Right ventricle myocardium superior (tissue), 1 donor: ENCODE data around the gene TOMM20L. TPM values are rescaled to one million over a fixed set of nuclear protein-coding genes. Genes with fewer than 3 reads are reported as not detected.
"Not testable (repeated sequence)": the region's sequence is repeated elsewhere in the genome, so short reads cannot be mapped to it uniquely, and the experiment has no call there.

Experiments
- ATAC-seq: fragments of 200-7000 bp; cut with Tn5 transposase; one replicate; pipeline ENCODE4 v1.9.1; 2020; ENCODE audit warnings: mild to moderate bottlenecking; ENCODE audit not compliant: poor library complexity
- DNase-seq: peaks from one replicate; pipeline ENCODE4 v3.0.0-alpha.2; 2020
- intact Hi-C: fragments of 100-400 bp; cut with DNase I; formaldehyde crosslinking; loops from one replicate; pipeline ENCODE4 v1.11.2; 2022
- long read RNA-seq: library from polyadenylated mRNA; unstranded; transcript quantifications from one replicate; pipeline ENCODE4 v2.0.0, GENCODE V29; 2021
- total RNA-seq: library from RNA; stranded (reverse); fragmentation: NEBNext Ultra II Directional; extraction: Animal tissue kit (Norgen Biotek cat#: 25700); gene quantifications from one replicate; pipeline ENCODE4 v1.2.1, GENCODE V29; 2021
- donor health status: DM: no; HTN: yes; CAD: no; lungs with severe emphysema.

Gene TOMM20L
- total RNA-seq, result not detected
- long read RNA-seq, result 0 reads

DNA sequence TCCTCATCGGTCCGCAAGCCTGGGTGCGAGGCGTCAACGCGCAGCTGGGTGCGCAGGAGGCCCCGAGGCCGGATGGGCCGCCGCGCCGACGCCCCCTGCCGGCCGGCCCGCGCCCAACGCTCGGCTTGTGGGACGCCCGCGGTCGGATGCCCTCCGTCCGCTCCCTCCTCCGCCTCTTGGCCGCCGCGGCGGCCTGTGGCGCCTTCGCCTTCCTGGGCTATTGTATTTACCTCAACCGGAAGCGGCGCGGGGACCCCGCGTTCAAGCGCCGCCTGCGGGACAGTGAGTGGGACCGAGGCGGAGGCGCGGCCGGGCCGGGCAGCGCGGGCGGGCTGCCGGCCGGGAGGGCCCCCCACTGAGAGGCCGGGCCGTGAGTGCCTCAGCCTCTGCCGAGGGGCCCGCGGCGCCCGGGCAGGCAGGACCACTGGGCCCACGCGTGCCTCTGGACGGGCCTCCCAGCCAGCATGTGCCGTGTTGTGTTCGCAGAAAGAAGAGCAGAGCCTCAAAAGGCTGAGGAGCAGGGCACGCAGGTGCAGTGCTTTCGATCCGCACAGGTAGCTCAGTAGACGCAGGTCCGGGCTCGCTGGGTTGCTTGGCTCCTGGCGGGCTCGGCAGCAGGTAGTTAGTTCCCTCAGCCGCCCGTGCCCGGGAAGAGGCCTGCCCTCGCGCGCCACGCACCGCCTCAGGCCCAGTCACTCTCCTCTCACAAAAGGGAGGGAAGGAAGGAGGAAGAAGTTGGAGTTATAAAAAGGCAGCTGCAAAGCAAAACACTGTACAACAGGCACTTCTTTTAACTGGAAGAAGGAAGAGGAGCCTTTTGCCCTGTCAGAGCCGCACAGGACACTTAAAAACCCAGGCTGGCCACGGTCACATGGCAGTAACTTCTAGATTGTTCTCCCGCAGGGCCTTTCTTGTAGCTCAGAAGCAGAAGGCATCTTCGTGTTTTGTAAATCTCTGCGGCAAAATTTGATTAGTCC is at the start of gene TOMM20L:
TOMM20L (plus strand) TSS at position 119 of the 977 bp plus-strand sequence; CDS start at position 147, 28 bp downstream.
- intact Hi-C loops, result no loop called here
- peak; percentile 98 for ATAC-seq

DNA sequence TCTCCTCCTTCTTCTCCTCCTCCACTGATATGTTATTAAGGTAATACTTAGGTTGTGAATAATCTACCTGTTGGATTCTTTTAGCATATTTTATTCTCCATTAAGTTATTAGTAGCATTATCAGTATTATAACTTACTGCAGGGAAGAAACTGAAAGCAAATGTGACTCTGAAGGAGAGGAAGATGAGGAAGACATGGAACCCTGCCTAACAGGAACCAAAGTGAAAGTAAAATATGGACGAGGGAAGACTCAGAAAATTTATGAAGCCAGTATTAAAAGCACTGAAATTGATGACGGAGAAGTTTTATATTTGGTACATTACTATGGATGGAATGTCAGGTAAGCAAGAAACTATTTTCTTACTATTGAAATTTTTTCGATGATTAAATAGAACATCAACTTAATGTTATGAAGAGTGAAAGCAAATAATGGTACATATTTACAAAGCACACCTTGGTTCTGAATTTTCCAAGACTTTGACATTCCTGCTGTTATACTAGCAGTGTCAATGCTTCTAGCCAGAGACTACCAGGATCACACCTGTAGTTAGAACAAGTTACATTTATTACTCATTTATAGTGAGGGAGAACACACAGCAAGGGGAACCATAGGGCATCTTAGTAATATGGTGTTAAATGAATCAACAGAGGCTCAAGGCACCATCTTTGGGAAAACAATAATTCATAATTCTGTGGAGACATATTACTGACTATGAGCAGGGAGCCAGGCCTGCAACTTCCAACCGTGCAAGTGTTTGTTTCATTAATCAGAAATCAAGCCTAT is 42.0 kb upstream of the TOMM20L start:
- ATAC-seq (no peak), DNase-seq (no peak)
- intact Hi-C loops, result no loop called here

More for the DNA sequence above, at the start of gene TOMM20L:
- DNase-seq, result peak; percentile 87

DNA sequence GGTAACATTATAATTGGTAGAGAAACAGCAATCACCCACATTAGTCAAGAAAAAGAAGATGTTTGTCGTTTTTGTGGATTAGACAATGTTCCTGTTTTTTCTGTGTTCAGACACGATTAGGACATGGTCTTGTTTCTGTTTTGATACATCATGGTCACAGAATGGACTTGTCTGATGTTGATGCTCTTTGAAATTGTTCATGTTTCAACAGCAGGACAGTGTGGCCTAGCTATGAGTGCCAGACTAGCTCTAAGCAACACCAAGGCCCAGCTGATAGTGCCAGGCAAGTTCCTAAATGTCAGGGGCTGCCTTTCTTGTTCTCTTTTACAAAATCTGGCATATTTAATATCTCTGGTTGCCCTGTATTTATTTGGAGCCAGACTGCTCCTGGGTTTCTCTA is 40.9 kb upstream of the TOMM20L start:
- no peak for DNase-seq
- intact Hi-C loops, result no loop called here
- ATAC-seq, result no peak

DNA sequence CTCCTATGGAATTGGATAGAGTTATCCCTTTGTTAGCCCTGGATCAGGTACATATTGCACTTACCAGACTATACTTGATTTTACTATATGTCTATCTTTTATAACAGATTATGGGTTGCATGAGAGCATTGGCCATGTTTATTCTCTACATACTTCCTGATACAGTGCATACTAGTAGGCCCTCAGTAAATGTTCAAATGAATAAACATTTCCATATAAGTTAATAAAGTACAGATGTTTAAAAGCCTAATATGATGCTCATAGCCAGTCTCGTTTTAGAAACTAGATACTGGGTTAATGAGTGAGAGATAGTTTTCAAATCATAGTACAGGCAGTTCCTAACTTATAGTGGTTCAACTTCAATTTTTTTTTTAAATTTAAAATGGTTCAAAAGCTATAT is 39.5 kb upstream of the TOMM20L start:
- ATAC-seq, result no peak
- no peak for DNase-seq
- intact Hi-C loops, result no loop called here

DNA sequence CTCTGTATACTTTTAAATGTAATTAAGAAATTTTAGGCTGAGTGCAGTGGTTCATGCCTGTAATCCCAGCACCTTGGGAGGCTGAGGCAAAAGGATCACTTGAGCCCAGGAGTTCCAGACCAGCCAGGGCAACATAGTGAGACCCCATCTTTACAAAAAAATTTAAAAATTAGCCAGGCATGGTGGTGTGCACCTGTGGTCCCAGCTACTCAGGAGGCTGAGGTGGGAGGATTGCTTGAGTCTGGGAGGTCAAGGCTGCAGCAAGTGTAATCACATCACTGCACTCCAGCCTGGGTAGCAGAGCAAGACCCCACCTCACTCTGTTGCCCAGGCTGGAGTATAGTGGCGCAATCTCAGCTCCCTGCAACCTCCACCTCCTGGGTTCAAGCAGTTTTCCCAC is 33.5 kb upstream of the TOMM20L start:
- DNase-seq, intact Hi-C loops, ATAC-seq: not testable (repeated sequence)

DNA sequence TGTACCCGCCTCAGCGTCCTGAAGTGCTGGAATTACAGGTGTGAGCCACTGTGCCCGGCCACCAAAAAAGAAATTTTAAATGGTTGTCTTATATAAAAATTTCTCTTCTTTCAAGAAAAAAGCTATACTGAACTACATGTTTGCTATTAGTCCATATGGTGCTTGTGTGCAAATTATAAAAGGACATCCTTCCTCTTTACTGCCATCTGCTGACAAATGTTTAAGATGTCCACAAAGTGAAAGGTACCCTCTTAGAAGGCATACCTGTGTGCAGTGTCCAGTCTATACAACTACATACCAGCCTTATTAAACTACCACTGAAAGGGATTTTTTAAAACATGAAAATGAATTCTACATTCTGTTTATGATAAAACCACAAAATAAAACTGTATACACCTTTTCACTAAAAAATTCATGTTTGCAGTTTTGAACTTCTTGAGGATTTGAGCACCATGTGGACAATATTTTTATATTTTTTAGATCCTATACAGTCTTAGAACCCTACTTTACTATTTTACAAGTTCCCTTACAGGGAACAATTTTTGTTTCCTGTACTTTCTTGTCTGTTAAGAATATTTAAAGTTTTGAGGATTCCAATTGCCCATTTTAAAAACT is 32.8 kb upstream of the TOMM20L start:
- peak; percentile 53 for ATAC-seq
- intact Hi-C loops, result no loop called here
- DNase-seq, result no peak

DNA sequence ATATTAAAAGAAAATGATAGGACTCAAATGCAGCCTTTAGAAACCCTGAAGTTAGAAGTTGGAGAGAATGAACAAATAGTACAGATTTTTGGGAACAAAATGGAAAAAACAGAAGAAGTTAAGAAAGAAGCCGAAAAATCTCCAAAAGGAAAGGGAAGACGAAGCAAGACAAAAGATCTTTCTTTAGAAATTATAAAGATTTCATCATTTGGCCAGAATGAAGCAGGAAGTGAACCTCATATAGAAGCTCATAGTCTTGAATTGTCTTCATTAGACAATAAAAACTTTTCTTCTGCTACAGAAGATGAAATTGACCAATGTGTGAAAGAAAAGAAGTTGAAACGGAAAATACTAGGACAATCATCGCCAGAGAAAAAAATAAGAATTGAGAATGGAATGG is 31.4 kb upstream of the TOMM20L start:
- DNase-seq (no peak), ATAC-seq (no peak)
- intact Hi-C loops, result no loop called here

DNA sequence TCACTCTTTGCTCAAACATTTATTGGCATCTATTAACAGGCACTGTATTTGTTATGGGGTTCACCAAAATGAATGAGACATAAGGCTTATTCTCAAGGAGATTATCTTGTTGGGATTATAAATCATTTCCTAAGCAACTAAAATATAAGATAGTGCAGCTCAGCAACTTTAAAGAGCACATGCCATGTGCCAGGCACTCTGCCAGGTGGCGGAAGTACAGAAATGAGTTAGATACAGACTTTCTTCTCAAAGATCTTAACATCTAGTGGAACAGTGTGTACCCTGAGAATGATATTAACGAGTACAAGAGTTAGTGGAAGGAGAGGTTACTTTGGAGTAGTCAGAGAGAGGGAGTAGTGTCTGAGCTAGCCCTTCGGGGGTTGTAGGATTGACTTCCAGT is 28.4 kb upstream of the TOMM20L start:
- ATAC-seq, result no peak
- intact Hi-C loops, result no loop called here
- no peak for DNase-seq

DNA sequence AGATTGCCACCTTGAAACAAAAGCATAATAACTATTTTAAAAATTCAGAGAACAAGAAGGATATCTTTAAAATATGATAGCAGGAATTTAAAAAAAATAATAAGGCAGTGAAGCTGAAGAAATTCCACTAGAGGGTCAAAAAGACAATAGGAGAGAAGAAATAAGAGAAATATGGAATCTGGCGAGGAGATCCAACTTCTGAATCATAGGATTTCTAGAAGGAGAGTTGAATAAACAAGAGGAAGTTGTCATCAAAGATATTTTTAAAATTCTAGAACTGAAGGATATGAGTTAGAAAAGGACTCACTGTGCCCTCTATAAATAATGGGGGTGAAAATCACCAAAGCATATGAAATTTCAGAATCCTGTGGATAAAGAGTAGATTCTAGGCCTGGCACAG is 26.8 kb upstream of the TOMM20L start:
- ATAC-seq (no peak), DNase-seq (no peak)
- intact Hi-C loops, result no loop called here

DNA sequence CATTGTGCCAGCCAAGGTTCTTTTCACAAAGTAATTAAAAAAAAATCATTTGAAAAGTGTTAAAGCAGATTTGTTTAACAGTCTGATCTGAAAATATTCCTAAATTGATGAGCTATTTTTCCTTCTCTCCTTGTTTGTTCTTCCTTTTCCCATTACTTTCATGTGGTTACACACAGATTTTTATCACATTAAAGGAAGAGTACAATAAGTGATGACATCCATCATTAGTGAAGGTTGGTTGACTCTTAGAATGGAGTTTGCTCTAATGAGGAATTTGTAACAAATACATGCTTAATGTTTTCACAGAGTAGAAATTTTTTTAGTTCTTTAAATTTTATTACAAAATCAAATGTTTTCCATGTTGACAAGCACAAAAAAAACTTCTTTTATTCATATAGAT is 18.9 kb upstream of the TOMM20L start:
- ATAC-seq, result no peak
- DNase-seq, result no peak
- intact Hi-C loops, result no loop called here

DNA sequence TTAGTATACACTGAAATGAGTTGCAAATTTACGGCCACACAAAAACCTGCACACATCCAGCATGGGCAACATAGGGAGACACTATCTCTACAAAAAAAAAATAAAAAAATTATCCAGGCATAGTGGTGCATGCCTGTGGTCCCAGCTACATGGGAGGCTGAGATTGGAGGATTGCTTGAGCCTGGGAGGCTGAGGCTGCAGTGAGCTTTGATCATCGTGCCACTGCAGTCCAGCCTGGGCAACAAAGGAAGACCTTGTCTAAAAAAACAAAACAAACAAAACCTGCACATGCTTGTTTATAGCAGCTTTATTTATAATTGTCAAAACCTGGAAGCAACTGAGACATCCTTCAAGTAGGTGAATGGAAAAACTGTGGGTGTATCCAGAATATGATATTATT is 4.9 kb upstream of the TOMM20L start:
- intact Hi-C loops, result no loop called here
- no peak for ATAC-seq
- no peak for DNase-seq

DNA sequence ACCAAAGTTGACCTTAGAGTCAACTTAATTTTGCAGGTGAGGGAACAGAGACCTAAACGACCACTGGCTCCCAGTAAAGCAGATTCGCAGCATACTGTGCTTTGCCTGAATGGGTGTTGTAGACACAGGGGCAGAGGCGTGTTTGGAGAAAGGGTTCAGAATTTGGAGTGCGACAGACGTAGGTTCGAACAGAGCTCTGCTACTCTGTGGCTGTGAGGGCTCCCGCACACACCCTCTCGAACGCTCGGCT is 243 bp upstream of the TOMM20L start:
- DNase-seq, result no peak
- no peak for ATAC-seq
- intact Hi-C loops, result no loop called here

DNA sequence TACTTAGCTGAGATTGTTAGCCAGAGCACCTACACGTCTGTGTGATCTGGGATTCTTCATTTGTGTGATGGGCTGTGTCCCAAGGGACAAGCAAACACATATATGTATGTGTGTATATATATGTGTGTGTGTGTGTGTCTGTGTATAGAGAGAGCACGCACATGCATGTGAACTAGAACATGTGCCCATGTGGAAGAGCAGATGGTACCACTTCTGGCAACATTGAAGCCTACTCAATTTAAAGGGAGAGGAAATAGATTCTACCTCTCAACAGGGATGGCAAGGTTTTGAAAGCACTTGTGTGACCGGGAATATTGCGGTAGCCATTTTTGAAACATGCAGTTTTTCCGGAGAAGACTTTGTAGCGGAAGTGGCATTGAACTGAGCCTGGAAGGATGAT is 1.4 kb downstream of the TOMM20L start:
- intact Hi-C loops, result no loop called here
- DNase-seq (no peak), ATAC-seq (no peak)

DNA sequence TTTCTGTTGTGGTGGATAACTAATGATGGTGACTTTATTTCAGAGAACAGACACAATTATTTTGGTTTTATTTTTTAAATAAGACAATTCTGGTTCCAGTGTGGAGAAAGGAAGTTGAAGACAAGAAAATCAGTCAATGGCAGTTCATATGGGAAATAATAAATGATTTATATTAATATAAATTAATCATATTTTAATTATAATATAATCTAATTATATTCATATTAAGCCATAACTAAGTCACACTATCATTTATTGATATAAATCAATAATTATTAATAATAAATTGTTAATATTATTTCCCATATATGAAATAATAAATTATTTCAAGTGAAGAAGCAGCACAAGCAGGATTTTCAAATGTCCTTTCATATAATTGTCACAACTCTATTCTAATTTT is 2.8 kb downstream of the TOMM20L start:
- intact Hi-C loops, result no loop called here
- no peak for DNase-seq
- no peak for ATAC-seq

DNA sequence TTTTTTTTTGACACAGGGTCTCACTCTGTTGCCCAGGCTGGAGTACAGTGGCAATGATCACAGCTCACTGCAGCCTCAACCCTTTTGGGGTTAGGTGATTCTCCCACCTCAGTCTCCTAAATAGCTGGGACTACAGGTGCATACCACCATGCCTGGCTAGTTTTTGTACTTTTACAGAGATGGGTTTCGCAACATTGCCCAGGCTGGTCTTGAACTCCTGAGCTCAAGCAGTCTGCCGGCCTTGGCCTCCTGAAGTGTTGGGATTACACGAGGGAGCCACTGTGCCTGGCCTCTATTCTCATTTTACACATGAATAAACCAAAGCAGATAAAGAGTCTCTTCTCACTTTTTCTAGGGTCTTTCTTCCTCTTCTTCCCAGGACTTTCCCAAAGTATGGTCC is 3.2 kb downstream of the TOMM20L start:
- DNase-seq, result no peak
- no peak for ATAC-seq
- intact Hi-C loops, result no loop called here

DNA sequence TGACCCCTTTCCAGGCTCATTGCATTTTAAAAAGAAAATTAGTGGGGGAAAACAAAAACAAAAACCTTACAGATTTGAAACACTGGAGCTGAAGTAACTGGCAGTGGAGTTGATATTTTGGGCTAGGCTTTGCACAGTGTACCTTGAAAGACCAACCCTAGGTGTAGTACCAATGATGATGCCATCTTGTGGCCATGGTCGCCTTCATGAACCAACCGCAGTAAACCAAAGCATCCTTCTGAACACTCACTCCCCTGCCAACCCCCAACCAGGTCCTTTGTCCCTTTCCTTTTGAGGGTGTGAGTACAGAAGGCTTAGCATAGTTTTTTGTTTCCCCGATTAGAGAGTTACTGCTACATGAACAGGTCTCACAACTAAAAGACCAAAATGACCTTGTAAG is 5.9 kb downstream of the TOMM20L start:
- intact Hi-C loops, result no loop called here
- DNase-seq (no peak), ATAC-seq (no peak)

DNA sequence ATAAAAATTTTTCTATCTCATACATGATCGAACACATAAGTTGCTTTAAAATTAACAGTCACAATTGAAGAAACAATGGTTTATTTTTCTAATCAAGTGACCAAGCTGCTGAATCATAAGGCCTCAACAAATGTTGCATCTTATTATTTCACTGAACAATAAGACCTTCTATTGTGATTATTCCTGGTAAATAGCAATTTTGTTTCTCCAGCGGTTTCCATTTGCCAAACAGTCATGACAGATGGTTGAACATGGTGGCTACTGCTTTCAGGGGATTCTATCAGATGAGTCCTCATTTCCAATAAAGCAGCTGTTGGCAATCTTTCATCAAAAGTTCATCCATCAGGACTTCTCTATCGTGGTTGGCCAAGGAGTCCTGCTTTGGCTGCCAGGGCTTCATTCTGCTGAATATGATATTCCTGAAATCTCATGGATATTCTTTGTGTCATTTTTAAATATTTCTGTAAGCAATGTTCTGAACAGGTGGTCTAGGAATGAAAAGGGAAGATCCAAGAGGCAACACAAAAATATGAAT is 13.0 kb downstream of the TOMM20L start:
- intact Hi-C loops, result no loop called here
- DNase-seq (no peak), ATAC-seq (no peak)

DNA sequence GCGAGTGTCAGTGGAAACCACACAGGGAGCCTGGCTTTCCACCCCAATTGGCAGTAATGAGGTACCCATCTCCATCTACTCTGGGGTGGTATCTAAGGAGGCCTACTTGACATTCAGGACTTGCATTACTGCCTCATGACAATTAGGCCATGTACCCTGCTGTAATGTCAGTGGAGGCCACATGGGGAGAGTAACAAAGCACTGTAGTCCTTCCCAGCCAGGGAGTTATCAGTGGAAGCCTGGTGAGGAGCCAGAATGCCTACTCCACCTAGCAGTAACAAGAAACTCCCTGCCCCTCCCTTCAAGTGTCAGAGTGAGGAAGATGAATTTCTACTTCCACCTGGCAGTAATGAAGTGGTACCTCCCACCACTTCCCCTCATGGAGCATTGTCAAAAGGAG is 19.1 kb downstream of the TOMM20L start:
- intact Hi-C loops, result no loop called here
- ATAC-seq, result peak; percentile 49
- DNase-seq, result no peak
